Activated gamma-delta T cell treated with Interleukin-2 at 50 U/mL for 16 hours (primary cell): ENCODE data around the gene HSPA1L.

ENCODE experiments used
- DNase-seq: peaks from one replicate; pipeline ENCODE4 v3.0.0-alpha.2; 2020

HSPA1L gene

GRCh38 chr6:31762878-31763618 lies 52.0 kb downstream of the HSPA1L start:
- DNase-seq, result no peak

- DNase-seq, result no peak
These were observed 52.7 kb downstream of the HSPA1L start, which contains the start of gene SAPCD1 for GRCh38 chr6:31762356-31762755. TSS of gene SAPCD1 (plus strand) at chr6:31762656. CDS start at chr6:31763055, 399 bp downstream.

- DNase-seq, result no peak
These were observed 53.7 kb downstream of the HSPA1L start for GRCh38 chr6:31761343-31761742.

GRCh38 chr6:31760790-31761189 lies 54.3 kb downstream of the HSPA1L start:
- no peak for DNase-seq
